HG02884 (cell line): Measurements from ENCODE around the gene AKAP12.
"Not testable (repeated sequence)": the region's sequence is repeated elsewhere in the genome, so short reads cannot be mapped to it uniquely, and the experiment has no call there.

ENCODE experiments used
- ATAC-seq: cut with Tn5 transposase; IDR thresholded peaks from one replicate; pipeline ENCODE4 v1.9.1; 2021; ENCODE audit warnings: mild to moderate bottlenecking, moderate library complexity; ENCODE audit not compliant: unreplicated experiment

The AKAP12 gene

GRCh38 chr6:151376440-151376839, 136.7 kb downstream of the AKAP12 start:
- no peak for ATAC-seq

DNA sequence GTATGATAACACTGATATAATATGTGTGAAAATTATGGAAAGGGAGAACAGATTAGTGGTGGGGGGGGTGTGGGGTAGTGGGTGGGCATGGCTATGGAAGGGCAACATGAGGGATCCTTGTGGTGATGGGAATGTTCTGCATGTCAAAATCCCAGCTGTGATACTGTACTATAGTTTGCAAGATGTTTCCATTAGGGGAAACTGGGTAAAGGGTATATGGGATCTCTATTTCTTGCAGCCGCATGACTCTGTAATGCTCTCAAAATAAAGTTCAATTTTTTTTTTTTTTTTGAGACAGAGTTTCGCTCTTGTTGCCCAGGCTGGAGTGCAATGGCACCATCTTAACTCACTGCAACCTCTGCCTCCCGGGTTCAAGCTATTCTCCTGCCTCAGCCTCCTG, 137.3 kb downstream of the AKAP12 start:
- ATAC-seq, result no peak

DNA sequence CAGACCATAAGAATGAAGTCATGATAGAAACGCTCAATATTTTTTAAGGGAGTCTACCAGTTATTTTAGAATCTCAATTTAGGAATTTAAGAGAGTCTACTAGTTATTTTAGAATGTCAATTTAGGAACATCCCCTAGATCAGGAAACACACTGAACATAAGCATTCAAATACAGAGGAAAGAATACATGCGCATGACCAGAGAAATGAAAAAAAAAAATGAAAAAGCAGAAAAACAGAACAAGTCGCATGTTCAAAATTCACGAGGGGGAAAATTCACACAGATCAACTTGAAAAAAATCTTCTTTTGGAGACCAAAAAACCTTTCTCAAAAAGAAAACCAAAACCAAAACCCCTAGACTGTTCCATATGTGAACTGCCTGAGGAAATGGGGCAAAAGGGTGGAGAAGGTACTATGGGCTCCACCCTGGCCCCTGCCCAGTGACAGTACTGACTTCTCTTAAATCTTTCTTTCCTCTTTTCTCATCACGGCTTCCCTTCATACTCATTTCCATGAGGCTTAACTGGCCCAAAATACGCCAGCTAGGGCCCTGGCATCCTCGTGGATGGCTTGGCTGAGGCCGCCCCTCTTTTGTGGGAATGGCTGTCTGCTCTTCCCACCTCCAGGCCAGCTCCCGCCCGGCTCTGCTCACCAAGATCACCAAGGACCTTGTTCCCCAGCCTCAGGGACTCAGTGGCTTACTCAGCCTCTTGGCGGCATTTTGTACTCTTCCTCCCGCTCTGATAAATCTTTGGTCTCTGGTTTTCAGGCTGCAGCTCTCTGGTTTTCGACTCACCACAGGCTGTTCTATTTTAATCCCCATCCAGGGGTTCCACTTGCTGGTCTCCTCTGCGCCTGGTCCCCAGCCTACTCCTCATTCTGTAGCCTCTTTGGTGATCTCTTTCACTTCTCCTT, 140.4 kb downstream of the AKAP12 start:
- ATAC-seq, result peak; percentile 46

DNA sequence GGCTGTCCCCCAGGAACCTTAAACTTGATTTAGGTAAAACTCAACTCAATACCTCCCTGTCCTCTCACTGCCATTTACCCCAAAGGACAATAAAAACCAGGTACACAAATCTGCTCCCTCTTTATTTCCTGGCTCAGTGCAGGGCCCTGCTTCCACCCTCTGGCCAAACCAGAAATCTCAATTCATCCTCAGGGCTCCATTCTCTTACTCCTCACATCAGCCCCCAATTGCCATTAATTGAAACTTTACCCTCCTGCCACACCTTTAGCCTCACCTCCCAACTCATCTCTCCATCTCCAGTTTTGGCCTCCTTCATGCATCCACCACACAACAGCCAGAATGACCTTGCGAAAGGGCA, 141.1 kb downstream of the AKAP12 start:
- ATAC-seq, result no peak

- ATAC-seq, result no peak
These were observed 142.0 kb downstream of the AKAP12 start for GRCh38 chr6:151381722-151382121.

DNA sequence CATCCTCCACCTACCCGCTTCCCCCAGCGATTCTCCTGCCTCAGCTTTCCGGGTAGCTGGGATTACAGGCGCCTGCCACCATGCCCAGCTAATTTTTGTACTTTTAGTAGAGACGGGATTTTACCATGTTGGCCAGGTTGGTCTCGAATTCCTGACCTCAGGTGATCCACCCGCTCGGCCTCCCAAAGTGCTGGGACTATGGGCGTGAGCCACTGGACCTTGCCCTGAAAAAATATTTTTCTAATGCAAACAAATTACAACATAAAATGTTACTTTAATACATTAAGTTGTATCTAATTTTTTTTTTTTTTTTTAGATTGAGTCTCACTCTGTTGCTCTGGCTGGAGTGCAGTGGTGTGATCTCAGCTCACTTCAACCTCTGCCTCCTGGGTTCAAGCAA, 142.9 kb downstream of the AKAP12 start:
- ATAC-seq, result not testable (repeated sequence)

DNA sequence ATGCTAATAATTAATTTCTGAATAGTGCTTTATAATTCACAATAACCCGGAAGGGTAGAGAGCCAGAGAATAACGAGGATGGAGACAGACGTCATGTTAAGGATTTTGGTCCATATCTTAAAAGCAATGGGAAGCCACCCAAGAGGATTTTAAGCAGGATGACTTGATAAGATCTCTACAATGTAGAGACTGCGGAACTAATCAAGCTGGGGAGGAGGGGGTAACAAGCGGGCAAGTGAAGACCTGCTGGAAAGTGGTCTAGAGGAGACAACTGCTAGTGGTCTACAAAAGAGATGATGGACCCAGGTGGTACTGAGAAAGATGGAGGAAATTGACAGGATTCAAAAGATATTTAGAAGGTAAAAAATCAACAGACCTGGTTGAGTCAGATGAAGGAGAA, 144.4 kb downstream of the AKAP12 start:
- no peak for ATAC-seq

DNA sequence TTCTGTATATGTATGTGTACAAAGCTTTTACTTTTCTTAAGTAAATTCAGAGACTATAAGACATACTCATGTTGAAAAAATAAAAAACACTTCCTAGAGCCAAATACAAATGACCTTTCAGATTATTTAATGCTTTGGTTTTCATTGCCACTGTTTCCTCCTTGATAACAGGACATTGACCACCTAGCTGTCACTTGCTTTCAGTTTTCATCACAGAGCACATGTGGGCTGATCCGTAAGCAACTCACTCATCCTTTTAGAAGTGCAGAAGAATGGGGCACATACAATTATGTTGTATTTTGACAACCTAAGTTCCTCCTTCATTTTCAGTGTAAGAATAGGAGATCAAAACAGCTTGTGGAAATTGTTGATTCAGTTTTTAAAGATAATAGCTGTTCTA, 145.4 kb downstream of the AKAP12 start:
- peak; percentile 22 for ATAC-seq

DNA sequence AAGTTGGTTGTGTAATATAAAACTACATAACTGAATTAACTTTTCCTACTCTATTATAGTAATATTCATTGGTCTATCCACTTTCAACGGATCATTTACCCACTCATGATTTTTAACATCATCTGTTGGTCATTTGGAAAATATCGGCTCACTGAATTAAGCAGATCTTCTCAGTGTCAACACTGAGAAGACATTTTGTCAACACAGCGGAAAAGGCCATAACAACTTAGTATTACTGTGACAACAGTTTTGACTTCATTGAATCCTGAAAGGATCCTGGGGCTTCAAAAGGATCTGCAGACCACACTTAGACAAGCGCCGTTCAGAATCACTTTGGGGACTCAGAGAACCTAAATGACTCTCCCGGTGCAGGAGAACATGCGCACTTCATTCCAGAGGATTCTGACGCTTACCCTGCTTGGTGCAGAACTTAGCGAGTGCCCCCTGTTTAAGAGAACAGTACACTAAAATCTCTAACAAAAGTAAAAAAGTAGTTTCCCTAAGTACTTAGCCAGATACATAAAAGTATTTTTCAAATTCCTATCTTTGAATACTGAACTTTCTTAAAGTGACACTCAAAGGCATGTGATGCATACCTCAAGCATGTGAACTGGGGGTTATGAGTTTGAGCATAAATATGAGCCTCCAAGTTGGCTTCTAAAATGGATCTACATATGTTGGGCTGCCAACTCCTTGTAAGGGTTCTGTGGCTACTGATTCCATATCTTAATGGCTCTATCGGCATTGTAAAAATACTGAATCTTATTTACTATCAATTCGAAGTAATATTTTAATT, 147.6 kb downstream of the AKAP12 start:
- no peak for ATAC-seq

DNA sequence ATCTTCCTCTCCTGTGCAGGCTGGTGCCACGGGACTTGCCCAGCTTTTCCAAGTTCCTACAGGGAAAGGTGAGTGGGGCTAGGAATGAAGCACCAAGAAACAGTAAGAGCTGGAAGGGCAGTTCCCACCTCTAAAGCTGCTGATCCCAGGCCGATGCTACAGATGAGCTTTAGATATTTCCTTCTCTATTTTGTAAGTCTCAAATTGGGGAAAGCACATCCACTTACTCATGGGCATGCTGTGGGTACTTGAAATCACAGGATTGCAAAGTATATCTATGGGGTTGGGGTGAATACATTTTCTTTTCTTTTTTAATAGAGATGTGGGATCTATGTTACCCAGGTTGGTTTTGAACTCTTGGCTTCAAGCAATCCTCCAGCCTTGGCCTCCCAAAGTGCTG, 148.5 kb downstream of the AKAP12 start:
- ATAC-seq, result no peak

DNA sequence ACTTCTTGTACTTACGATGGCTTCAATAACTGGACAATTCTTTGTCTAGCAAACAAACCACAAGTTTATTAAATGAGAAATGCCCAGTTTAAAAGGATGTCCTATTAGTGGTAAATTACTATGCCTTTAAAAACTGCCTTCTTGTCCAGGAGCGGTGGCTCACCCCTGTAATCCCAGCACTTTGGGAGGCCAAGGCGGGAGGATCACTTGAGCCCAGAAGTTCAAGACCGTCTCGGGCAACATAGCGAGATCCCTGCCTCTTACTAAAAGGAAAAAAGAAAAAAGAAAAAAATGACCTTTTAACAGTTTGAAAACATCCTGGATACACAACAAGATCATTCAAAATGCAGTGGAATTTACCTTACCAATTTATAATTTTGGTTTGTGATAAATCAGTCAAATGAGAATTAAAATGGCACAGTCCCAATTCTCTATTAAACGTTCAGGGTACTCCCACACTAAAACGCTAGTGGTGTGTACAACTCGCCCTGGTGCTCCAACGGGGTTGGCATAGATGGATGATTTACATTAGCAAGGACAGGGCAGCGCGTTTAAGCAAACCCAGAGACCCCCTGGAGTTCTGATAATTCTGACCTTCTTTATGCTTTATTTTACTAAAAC, 149.3 kb downstream of the AKAP12 start:
- no peak for ATAC-seq

- peak; percentile 55 for ATAC-seq
These were observed 150.0 kb downstream of the AKAP12 start for GRCh38 chr6:151389618-151390275.

- ATAC-seq, result peak; percentile 75
These were observed 150.6 kb downstream of the AKAP12 start for GRCh38 chr6:151390276-151390850.

- ATAC-seq, result peak; percentile 1
These were observed 151.2 kb downstream of the AKAP12 start for GRCh38 chr6:151390851-151391470.

GRCh38 chr6:151391471-151392413, 152.0 kb downstream of the AKAP12 start, which contains the start of gene ZBTB2:
ZBTB2 (minus strand) TSS chr6:151391559; CDS start chr6:151373637, 17,922 bp downstream.
- ATAC-seq, result peak; percentile 13

GRCh38 chr6:151392427-151392826, 152.7 kb downstream of the AKAP12 start:
- ATAC-seq, result no peak

- no peak for ATAC-seq
These were observed 153.6 kb downstream of the AKAP12 start for GRCh38 chr6:151393410-151393809.

- ATAC-seq, result no peak
These were observed 159.9 kb downstream of the AKAP12 start for GRCh38 chr6:151399679-151400078.

- ATAC-seq, result no peak
These were observed 160.7 kb downstream of the AKAP12 start for GRCh38 chr6:151400473-151400872.
